HCT116 (cell line): ENCODE results near the gene IMMP2L. TPM values are rescaled to one million over a fixed set of nuclear protein-coding genes. Genes with fewer than 3 reads are reported as not detected.

Experiments
- ATAC-seq: fragments of 200-7000 bp; cut with Tn5 transposase; 2 replicates; pipeline ENCODE4 v1.9.1; 2020; ENCODE audit warnings: mild to moderate bottlenecking, moderate library complexity
- BruUV-seq: library from RNA; stranded (reverse); fragments of 400-500 nt; replicated peaks from 2 replicates; lab custom pipeline; 2021; lab: Mats Ljungman, UMichigan
- CTCF ChIA-PET: fragments of 300-600 bp; sonication (Branson Sonifier 250); formaldehyde crosslinking; loops from one replicate; lab custom pipeline; 2021; ENCODE audit warnings: antibody characterized with exemption; lab: Charles Lee
- POLR2A ChIA-PET: fragments of 300-600, 350-600 bp; sonication (Branson Sonifier 250); formaldehyde crosslinking; loops from one replicate; lab custom pipeline; 2021; ENCODE audit warnings: antibody characterized with exemption; lab: Charles Lee
- RAD21 ChIA-PET, 2 experiments: fragments of 300-600 bp; sonication (Branson Sonifier 250); formaldehyde crosslinking; loops; one replicate each; lab custom pipeline; 2023; ENCODE audit warnings: low total read pairs in 2 of 2; ENCODE audit not compliant: uncharacterized antibody in 2 of 2, unreplicated experiment in 2 of 2, low non-redundant PET in 1 of 2; lab: Charles Lee
- DNase-seq: peaks from one replicate; pipeline ENCODE4 v3.0.0-alpha.2; 2010; ENCODE audit warnings: low read depth, low spot score
- H2AFZ ChIP-seq: fragments of 200-600 bp; shearing (Covaris generic), sonication (generic); 2 replicates; pipeline ENCODE4 v1.6.1; 2017; ENCODE audit warnings: low read depth, mixed run types, mixed read lengths, antibody characterized with exemption, low read length; ENCODE audit not compliant: poor library complexity, severe bottlenecking
- H3K27ac ChIP-seq: 2 replicates; pipeline ENCODE4 v1.5.1; 2012; ENCODE audit warnings: low read depth, low read length
- H3K27me3 ChIP-seq: fragments of 200-600 bp; sonication (generic); 2 replicates; pipeline ENCODE4 v1.6.1; 2016; ENCODE audit warnings: mixed run types, low read length, mixed read lengths; ENCODE audit not compliant: insufficient read depth
- H3K36me3 ChIP-seq, 2 experiments: fragments of 200-500 bp in 1 of 2; fragments of 200-600 bp in 1 of 2; sonication (Bioruptor generic) in 1 of 2; sonication (generic) in 1 of 2; 2 replicates each; pipeline versions ENCODE4 v1.5.1 to v1.6.1; 2014 to 2016; ENCODE audit warnings: low read length in 2 of 2, inconsistent platforms in 1 of 2, mixed read lengths in 1 of 2, mixed run types in 1 of 2; ENCODE audit not compliant: insufficient read depth in 2 of 2, control insufficient read depth in 1 of 2
- H3K4me1 ChIP-seq, 2 experiments: fragments of 200-600 bp in 1 of 2; sonication (generic) in 1 of 2; 2 replicates each; pipeline versions ENCODE4 v1.5.1 to v1.6.1; 2012 to 2017; ENCODE audit warnings: low read length in 2 of 2, inconsistent platforms in 1 of 2, mild to moderate bottlenecking in 1 of 2, mixed read lengths in 1 of 2, mixed run types in 1 of 2, moderate library complexity in 1 of 2; ENCODE audit not compliant: insufficient read depth in 2 of 2, control insufficient read depth in 1 of 2
- H3K4me2 ChIP-seq: fragments of 200-600 bp; sonication (generic); 2 replicates; pipeline ENCODE4 v1.6.1; 2017; ENCODE audit warnings: mixed run types, low read length, mixed read lengths
- H3K4me3 ChIP-seq, 2 experiments: fragments of 200-600 bp in 1 of 2; sonication (generic) in 1 of 2; replicated peaks in 1 of 2; 2 replicates each; pipeline ENCODE4 v1.5.1; 2011 to 2016; ENCODE audit warnings: low read length in 2 of 2, control low read depth in 1 of 2, low read depth in 1 of 2, mild to moderate bottlenecking in 1 of 2, mixed read lengths in 1 of 2, mixed run types in 1 of 2
- H3K79me2 ChIP-seq: fragments of 200-600 bp; sonication (generic); 2 replicates; pipeline ENCODE4 v1.6.1; 2017; ENCODE audit warnings: mild to moderate bottlenecking, mixed run types, low read length, moderate library complexity, mixed read lengths; ENCODE audit not compliant: insufficient read depth
- H3K9ac ChIP-seq: fragments of 200-600 bp; sonication (generic); 2 replicates; pipeline ENCODE4 v1.6.1; 2016; ENCODE audit warnings: low read length, mixed read lengths
- H3K9me2 ChIP-seq: fragments of 200-600 bp; sonication (generic), shearing (Covaris generic); 2 replicates; pipeline ENCODE4 v1.6.1; 2017; ENCODE audit warnings: mixed run types, mild to moderate bottlenecking, moderate library complexity; ENCODE audit not compliant: insufficient read depth
- H3K9me3 ChIP-seq, 2 experiments: fragments of 200-500 bp in 1 of 2; fragments of 200-600 bp in 1 of 2; sonication (Bioruptor generic) in 1 of 2; sonication (generic) in 1 of 2; 2 replicates each; pipeline ENCODE4 v1.6.1; 2014 to 2017; ENCODE audit warnings: low read length in 2 of 2, mixed read lengths in 2 of 2, inconsistent platforms in 1 of 2, low read depth in 1 of 2, mild to moderate bottlenecking in 1 of 2, mixed run types in 1 of 2, moderate library complexity in 1 of 2; ENCODE audit not compliant: control insufficient read depth in 1 of 2, insufficient read depth in 1 of 2
- H4K20me1 ChIP-seq: fragments of 200-600 bp; sonication (generic), shearing (Covaris generic); 2 replicates; pipeline ENCODE4 v1.6.1; 2017; ENCODE audit warnings: mixed run types, mild to moderate bottlenecking, moderate library complexity; ENCODE audit not compliant: insufficient read depth
- CBX3 ChIP-seq: IDR thresholded peaks from 2 replicates; pipeline ENCODE4 v1.6.1; 2012; ENCODE audit warnings: low read depth
- EZH2phosphoT487 ChIP-seq: fragments of 200-600 bp; IDR thresholded peaks from 2 replicates; pipeline ENCODE4 v1.6.1; 2018; ENCODE audit warnings: antibody characterized with exemption, borderline replicate concordance
- MAX ChIP-seq: IDR thresholded peaks from 2 replicates; pipeline ENCODE4 v1.6.1; 2012
- POLR2A ChIP-seq: IDR thresholded peaks from 2 replicates; pipeline ENCODE4 v1.7.0; 2011; ENCODE audit warnings: borderline replicate concordance; ENCODE audit not compliant: insufficient read depth, insufficient read length; ENCODE audit errors: extremely low read depth
- REST ChIP-seq: IDR thresholded peaks from 2 replicates; pipeline ENCODE4 v1.6.1; 2012; ENCODE audit warnings: low read depth
- SP1 ChIP-seq: IDR thresholded peaks from 2 replicates; pipeline ENCODE4 v1.6.1; 2012; ENCODE audit warnings: low read depth
- YY1 ChIP-seq: IDR thresholded peaks from 2 replicates; pipeline ENCODE4 v1.6.1; 2011; ENCODE audit warnings: low read length, low read depth, moderate library complexity, mild to moderate bottlenecking; ENCODE audit not compliant: insufficient replicate concordance; ENCODE audit errors: extremely low read depth
- ZBTB33 ChIP-seq: IDR thresholded peaks from 2 replicates; pipeline ENCODE4 v1.6.1; 2011; ENCODE audit warnings: mild to moderate bottlenecking, low read length, moderate library complexity; ENCODE audit not compliant: insufficient replicate concordance; ENCODE audit errors: extremely low read depth
- intact Hi-C: fragments of 100-400 bp; cut with micrococcal nuclease; formaldehyde crosslinking; loops from 2 replicates; pipeline ENCODE4 v1.10.0; 2022
- total RNA-seq: library from RNA; stranded (reverse); gene quantifications from one replicate; pipeline ENCODE4 v1.2.1, GENCODE V29; 2021; ENCODE audit not compliant: unreplicated experiment

IMMP2L gene
- total RNA-seq, 1 experiment from 2014 or later, result 21.1 TPM

GRCh38 chr7:110881721-110882120 lies 680.6 kb downstream of the IMMP2L start:
- TF ChIP-seq YY1 (no peak), ZBTB33 (no peak), REST (no peak), SP1 (no peak), CBX3 (no peak), POLR2A (no peak), EZH2phosphoT487 (no peak), MAX (no peak)

More at GRCh38 chr7:110881721-110882120, 680.6 kb downstream of the IMMP2L start:
- RAD21 ChIA-PET, result no interaction called here
- intact Hi-C loops, result no loop called here
- no peak overlapping the region for H3K27ac ChIP-seq
- no peaks in the 10 kb centered on the region for H3K4me1 ChIP-seq
- H3K4me2 ChIP-seq, result no peak overlapping the region
- no TSS peak for BruUV-seq
- no peak overlapping the region for H3K9ac ChIP-seq
- no peak overlapping the region for H3K4me3 ChIP-seq
- no peak overlapping the region for H2AFZ ChIP-seq
- DNase-seq (no peak), ATAC-seq (no peak)
- no peaks in the 10 kb centered on the region for H3K27me3 ChIP-seq
- POLR2A ChIA-PET, result no interaction called here
- no peaks in the 10 kb centered on the region for H4K20me1 ChIP-seq
- CTCF ChIA-PET, result no interaction called here
- no peaks in the 10 kb centered on the region for H3K79me2 ChIP-seq
- no peaks in the 10 kb centered on the region for H3K36me3 ChIP-seq
- H3K9me2 ChIP-seq, result no peaks in the 10 kb centered on the region
- no peaks in the 10 kb centered on the region for H3K9me3 ChIP-seq
